ENCODE measurements around the gene CCT5. TPM values are rescaled to one million over a fixed set of nuclear protein-coding genes. Genes with fewer than 3 reads are reported as not detected.

Gene CCT5
- total RNA-seq, 1 experiment from 2014 or later, result 532 TPM

GRCh38 chr5:10301266-10301665 is 51.2 kb downstream of the CCT5 start:
- peaks cover under 1% of the 10 kb centered on the region for H3K23me2 ChIP-seq (ENCODE audit: insufficient read length, low read depth, low read length, poor library complexity, severe bottlenecking)
- H2BK5ac ChIP-seq (ENCODE audit: insufficient read length, low read length), result no peak overlapping the region
- no peaks in the 10 kb centered on the region; the same call in 1 of the 2 replicates for H3K4me1 ChIP-seq (ENCODE audit: insufficient read depth, low read length)
- H3K27ac ChIP-seq (ENCODE audit: insufficient read length, low read depth, low read length), result no peak overlapping the region
- H3K18ac ChIP-seq (ENCODE audit: insufficient read length, low read depth, low read length), result no peak overlapping the region
- no peak overlapping the region for H4K91ac ChIP-seq (ENCODE audit: insufficient read length, low read depth, low read length)
- no peak overlapping the region for H3K56ac ChIP-seq (ENCODE audit: insufficient read length, low read depth, low read length)
- no peaks in the 10 kb centered on the region for H3K9me3 ChIP-seq (ENCODE audit: control insufficient read depth, low read depth, low read length)
- no peak overlapping the region for H2AK5ac ChIP-seq (ENCODE audit: insufficient read length, low read length)
- no peaks in the 10 kb centered on the region for H3K27me3 ChIP-seq (ENCODE audit: insufficient read depth, low read length)
- H3K79me1 ChIP-seq (ENCODE audit: insufficient read depth, low read depth, low read length, poor library complexity, severe bottlenecking), result no peaks in the 10 kb centered on the region
- no peak overlapping the region for H3K14ac ChIP-seq (ENCODE audit: insufficient read depth, low read length)
- Mint-ChIP-seq H3K9me3 (peaks cover 3 to 6% of the 10 kb centered on the region in 2 experiments; a peak in 4 of 5 replicates), H3K27ac (no peak overlapping the region), H3K36me3 (ENCODE audit: insufficient read depth in 1 of 3, low read depth in 3 of 3) (peaks cover 8 to 20% (median 16%) of the 10 kb centered on the region in 3 experiments), H3K4me1 (peaks cover 9 to 24% of the 10 kb centered on the region in 2 experiments), H3K4me3 (no peak overlapping the region), H3K27me3 (ENCODE audit: low read depth) (peaks cover 6% of the 10 kb centered on the region)
- no peak overlapping the region for H4K5ac ChIP-seq (ENCODE audit: insufficient read length, low read depth, low read length)
- no peak overlapping the region for H3K4me2 ChIP-seq (ENCODE audit: insufficient read depth, insufficient read length, low read length)
- H2AFZ ChIP-seq (ENCODE audit: low read length), result no peak overlapping the region
- H3K4ac ChIP-seq (ENCODE audit: low read depth, low read length), result no peak overlapping the region
- H3T11ph ChIP-seq (ENCODE audit: low read length), result no peak overlapping the region
- H4K8ac ChIP-seq (replicated peaks; ENCODE audit: insufficient read length, low read depth, low read length), result no peak overlapping the region
- no peak overlapping the region for H2BK12ac ChIP-seq (ENCODE audit: insufficient read length, low read depth, low read length)
- no peak for TF ChIP-seq CTCF (conservative IDR thresholded peaks at IDR 0.05)
- no peaks in the 10 kb centered on the region; the same call in 1 of the 2 replicates for H3K79me2 ChIP-seq (ENCODE audit: insufficient read depth, low read length)
- no peak overlapping the region for H2BK15ac ChIP-seq (ENCODE audit: low read depth, low read length)
- no peak overlapping the region for H3K23ac ChIP-seq (ENCODE audit: insufficient read length, low read depth, low read length)
- no peak overlapping the region for H2BK120ac ChIP-seq (ENCODE audit: low read depth, low read length, poor library complexity, severe bottlenecking)
- no CpG with 5 or more reads among the region's 7 CpGs for WGBS (ENCODE audit: extremely low coverage, insufficient read length, low lambda C conversion rate)
- no peak overlapping the region for H2BK20ac ChIP-seq (ENCODE audit: low read depth, low read length, poor library complexity, severe bottlenecking)
- H3K9ac ChIP-seq (ENCODE audit: extremely low read depth, insufficient read length, low read length), result no peak overlapping the region
- H4K20me1 ChIP-seq (ENCODE audit: control insufficient read depth, insufficient read depth, insufficient read length), result no peaks in the 10 kb centered on the region
- DNase-seq, result no peak

Measured in H9 (cell line).